Stimulated activated CD4-positive, alpha-beta T cell treated with anti-CD3 and anti-CD28 coated beads, Interleukin-12 subunit alpha, Interleukin-12 subunit beta, amount 100 ng/mL, for 48 hours (primary cell): ENCODE data around the gene ACOXL.

ENCODE experiments used
- DNase-seq, 3 donors: peaks; one replicate each; pipeline ENCODE4 v3.0.0-alpha.2; 2020; ENCODE audit warnings: low read depth in 2 of 3, low spot score in 1 of 3

ACOXL gene

DNA sequence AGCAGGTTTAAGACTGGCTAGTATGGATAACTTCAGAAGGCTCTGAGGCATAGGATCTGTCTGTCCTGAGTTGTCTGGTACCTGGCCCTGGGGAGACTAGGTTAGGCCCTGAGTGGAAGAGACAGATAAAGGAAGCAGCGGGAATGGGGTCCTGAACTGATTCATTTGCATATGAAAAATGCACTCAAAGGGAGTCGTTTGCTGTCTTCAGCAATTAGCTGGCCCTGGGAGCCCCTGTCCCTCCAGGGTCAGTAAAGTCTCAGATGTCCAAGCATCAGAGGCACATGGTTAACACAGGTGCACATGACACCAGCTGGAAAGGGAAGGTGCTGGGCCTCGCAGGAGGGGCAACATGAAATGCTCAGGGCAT, 172.4 kb downstream of the ACOXL start:
- no peak for DNase-seq

DNA sequence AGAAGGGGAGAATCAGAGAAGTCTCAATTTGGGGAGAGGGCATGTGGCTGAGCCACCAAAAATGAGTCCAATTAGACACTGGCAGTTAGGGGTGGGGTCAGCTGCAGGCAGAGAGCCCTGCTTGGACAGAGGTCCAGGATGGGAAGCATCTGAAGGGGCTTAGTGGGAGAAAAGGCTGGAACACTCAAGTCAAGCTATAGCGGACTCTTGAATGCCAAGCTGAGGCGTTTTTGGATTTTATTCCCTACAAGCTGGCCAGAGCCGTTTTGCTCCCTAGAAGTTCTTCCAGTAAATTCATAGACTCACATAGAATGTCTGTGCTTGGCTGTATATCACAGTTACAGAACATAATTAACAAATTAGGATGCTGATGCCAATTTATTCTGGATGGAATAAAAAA, 172.8 kb downstream of the ACOXL start:
- DNase-seq = no peak

GRCh38 chr2:110906613-110907298, 174.4 kb downstream of the ACOXL start:
- no peak for DNase-seq

GRCh38 chr2:110909501-110909900, 177.1 kb downstream of the ACOXL start:
- DNase-seq = no peak

GRCh38 chr2:110910423-110910822, 178.1 kb downstream of the ACOXL start:
- no peak for DNase-seq

GRCh38 chr2:110919738-110920137, 187.4 kb downstream of the ACOXL start:
- DNase-seq = no peak

- DNase-seq = no peak
Observed at GRCh38 chr2:110925479-110925878, 193.1 kb downstream of the ACOXL start.

GRCh38 chr2:110927526-110927925, 195.2 kb downstream of the ACOXL start:
- no peak for DNase-seq

GRCh38 chr2:110929528-110929927, 197.2 kb downstream of the ACOXL start:
- DNase-seq = no peak

GRCh38 chr2:110931648-110932047, 199.3 kb downstream of the ACOXL start:
- no peak for DNase-seq

DNA sequence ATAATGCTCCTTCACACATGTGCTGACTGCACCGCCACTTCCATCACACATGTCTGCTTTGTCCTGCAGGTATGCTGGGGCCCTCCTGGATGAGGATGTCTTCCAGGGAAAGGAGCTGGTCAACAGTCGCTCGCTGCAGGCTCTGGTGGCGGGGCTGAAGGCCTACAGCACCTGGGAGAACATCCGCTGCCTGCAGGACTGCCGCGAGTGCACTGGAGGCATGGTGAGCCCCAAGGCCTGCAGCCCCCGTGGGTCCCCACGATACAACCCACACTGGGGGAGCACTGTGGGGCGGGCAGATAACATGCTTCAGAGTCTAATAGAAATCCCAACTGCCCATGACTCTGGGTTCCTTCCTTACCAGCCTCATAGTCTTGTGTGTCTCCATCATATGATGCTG, 201.0 kb downstream of the ACOXL start:
- DNase-seq = no peak

- no peak for DNase-seq
Observed at GRCh38 chr2:110934948-110935347, 202.6 kb downstream of the ACOXL start.

DNA sequence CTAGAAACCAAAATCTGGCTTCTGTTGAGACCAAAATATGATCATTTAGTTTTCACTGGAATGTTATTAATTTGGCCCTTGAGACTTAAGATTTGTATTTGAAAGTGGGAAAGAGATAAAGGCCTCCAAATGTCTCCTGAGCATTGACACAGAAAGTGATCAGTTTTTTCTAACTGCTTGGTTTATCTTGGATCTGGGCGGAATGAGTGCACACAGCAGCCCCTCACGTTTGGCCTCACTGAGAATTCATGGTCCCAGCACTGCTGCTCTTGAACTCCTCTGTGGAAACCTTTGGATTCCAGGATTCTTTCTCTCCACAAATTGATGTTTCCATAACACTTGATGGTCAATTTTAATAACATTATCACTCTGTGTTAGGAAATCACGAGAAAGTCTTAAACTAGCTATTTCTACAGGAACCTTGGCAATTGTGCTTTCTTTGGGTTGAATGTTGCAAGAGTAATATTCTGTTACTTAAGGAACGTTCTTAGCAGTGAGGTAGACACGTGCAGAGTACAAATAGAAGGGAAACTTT, 208.1 kb downstream of the ACOXL start:
- no peak for DNase-seq

DNA sequence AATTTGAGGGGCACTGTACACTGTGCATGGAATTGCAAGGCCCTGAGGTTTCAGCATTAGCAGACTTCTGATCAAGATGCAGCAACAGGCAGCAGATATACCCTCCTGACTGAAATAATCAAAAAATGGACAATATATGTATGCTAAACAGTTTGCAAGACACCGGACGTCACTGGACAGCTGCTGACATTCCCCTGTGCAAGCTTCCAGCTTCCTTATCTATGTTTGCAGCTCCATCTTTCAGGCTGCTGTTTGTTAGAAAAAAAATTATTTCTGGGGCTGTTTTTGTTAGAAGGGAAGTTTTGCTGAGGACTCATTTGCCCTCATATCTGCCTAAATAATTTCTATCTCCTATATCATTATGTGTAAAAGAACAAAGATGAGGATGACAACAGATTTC, 208.9 kb downstream of the ACOXL start:
- DNase-seq = no peak

DNA sequence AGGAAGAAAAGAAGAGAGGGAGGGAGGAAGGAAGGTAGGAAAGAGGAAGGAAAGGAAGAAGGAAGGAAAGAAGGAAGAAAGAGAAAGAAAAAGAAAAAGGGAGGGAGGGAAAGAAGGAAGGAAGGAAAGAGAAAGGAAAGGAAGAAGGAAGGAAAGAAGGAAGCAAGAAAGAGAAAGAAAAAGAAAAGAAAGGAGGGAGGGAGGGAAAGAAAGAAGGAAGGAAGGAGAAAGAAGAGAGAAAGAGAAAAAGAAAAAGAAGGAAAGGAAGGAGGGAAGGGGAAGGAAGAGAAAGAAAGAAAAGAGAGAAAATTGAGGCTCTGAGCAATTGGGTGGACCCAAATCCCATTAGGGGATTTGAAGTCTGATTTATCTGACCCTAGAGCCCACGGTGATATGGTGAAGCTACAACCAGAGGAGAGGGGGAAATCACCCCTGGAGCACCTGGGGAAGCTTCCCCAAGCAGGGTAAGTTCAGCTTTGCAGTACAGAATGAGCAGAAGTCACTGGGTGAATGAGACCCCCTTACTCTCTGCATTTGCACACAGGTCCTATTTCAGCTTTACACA, 210.8 kb downstream of the ACOXL start:
- no peak for DNase-seq

DNA sequence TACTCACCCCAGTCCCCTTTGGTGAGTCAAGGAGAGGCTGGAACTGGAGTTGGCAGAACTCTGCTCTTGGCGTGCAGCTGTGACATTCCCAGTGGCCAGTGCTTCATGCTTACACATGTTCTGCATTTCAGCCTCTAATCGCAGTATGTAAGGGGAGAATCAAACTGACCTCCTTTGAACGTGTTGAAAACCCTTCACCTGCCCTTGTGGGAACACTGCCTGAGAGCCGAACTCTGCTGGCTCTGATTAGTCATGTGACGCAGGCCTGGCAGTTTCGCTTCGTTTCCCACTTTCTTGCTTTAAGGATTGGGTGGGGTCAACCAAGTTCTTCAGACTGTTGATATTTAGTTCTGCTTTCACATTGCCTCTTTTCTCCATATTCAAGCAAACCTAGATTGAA, 214.5 kb downstream of the ACOXL start:
- no peak for DNase-seq

DNA sequence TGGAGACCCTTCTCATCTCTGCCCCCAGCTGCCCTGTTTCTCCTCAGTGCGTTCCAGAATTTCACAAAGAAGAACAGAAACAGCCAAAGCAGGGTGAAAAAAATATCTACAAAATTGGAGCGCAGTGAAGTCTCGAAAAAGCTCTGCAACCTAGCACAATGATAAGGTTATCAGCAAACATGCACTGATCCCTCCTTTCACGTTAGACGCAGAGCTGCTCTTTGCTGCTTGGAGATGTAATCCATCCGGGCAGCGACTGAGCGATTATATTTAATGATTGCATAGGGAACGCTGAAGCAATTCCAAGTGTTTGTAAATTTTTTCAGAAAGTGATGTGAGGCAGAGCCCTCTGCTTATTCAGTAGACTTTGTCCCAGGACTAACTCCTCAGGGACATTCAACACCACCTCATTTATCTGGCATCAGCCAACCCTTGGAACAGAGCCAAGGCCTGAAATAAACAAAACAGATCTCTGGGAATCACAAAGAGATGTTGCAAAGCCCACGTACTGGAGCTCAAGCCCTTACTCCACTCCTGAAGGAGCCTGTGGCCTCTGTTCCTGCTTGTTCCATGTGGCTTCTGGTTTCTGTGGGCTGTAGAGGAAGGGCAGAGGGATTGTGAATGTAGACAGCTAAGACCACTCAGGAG, 215.8 kb downstream of the ACOXL start:
- DNase-seq = no peak

GRCh38 chr2:110950281-110950680, 217.9 kb downstream of the ACOXL start:
- no peak for DNase-seq

- no peak for DNase-seq
Observed at GRCh38 chr2:110955045-110955444, 222.7 kb downstream of the ACOXL start.

DNA sequence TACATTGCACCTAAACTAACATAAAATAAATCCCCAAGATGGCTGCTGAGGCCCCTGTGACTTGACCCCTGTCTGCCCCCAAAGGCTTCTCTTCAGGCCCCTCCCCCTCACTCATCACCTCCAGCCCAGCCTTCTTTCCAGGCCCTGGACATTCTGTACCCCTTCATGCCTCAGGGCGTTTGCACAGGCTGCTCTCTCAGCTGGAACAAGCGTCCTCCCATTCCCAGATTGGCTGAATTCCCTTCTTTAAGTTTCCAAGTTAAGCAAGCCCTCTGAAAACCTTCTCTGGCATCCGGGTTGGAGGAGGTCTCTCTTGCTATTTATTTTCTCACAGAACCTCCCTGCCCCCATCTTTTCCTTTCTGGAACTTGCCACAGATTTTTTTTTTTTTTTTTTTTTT, 223.2 kb downstream of the ACOXL start:
- DNase-seq = no peak

GRCh38 chr2:110957293-110957692, 224.9 kb downstream of the ACOXL start:
- DNase-seq = no peak

- no peak for DNase-seq
Observed at GRCh38 chr2:110958346-110959119, 226.2 kb downstream of the ACOXL start.
